GM19463 (cell line): Measurements from ENCODE around the gene CARMIL3.
"Not testable (repeated sequence)": the region's sequence is repeated elsewhere in the genome, so short reads cannot be mapped to it uniquely, and the experiment has no call there.

ENCODE experiments used
- ATAC-seq: cut with Tn5 transposase; IDR thresholded peaks from one replicate; pipeline ENCODE4 v1.9.1; 2021; ENCODE audit warnings: mild to moderate bottlenecking, moderate library complexity; ENCODE audit not compliant: unreplicated experiment

Gene CARMIL3

GRCh38 chr14:24051789-24052655 lies at the start of gene CARMIL3:
TSS of gene CARMIL3 (plus strand) at chr14:24052009. CDS start at chr14:24052154, 145 bp downstream.
- peak; percentile 80 for ATAC-seq

GRCh38 chr14:24006471-24006816 lies 45.4 kb upstream of the CARMIL3 start:
- peak; percentile 23 for ATAC-seq

- peak; percentile 82 for ATAC-seq
Measured at GRCh38 chr14:24006817-24007652, 44.8 kb upstream of the CARMIL3 start.

- ATAC-seq, result no peak
Measured at GRCh38 chr14:24011051-24011450, 40.8 kb upstream of the CARMIL3 start.

- not testable (repeated sequence) for ATAC-seq
Measured at GRCh38 chr14:24012726-24013273, 39.0 kb upstream of the CARMIL3 start.

GRCh38 chr14:24013654-24014514 lies 37.9 kb upstream of the CARMIL3 start:
- no peak for ATAC-seq

- ATAC-seq, result not testable (repeated sequence)
Measured at GRCh38 chr14:24015745-24016144, 36.1 kb upstream of the CARMIL3 start.

GRCh38 chr14:24018978-24019377 lies 32.8 kb upstream of the CARMIL3 start:
- not testable (repeated sequence) for ATAC-seq

GRCh38 chr14:24019944-24020343 lies 31.9 kb upstream of the CARMIL3 start:
- not testable (repeated sequence) for ATAC-seq

GRCh38 chr14:24020520-24020919 lies 31.3 kb upstream of the CARMIL3 start:
- not testable (repeated sequence) for ATAC-seq

- ATAC-seq, result not testable (repeated sequence)
Measured at GRCh38 chr14:24024939-24025418, 26.8 kb upstream of the CARMIL3 start.

GRCh38 chr14:24029687-24030086 lies 22.1 kb upstream of the CARMIL3 start:
- ATAC-seq, result not testable (repeated sequence)

GRCh38 chr14:24031331-24031730 lies 20.5 kb upstream of the CARMIL3 start:
- ATAC-seq, result not testable (repeated sequence)

GRCh38 chr14:24032727-24033418 lies 18.9 kb upstream of the CARMIL3 start:
- ATAC-seq, result no peak

- peak; percentile 18 for ATAC-seq
Measured at GRCh38 chr14:24035769-24036168, 16.0 kb upstream of the CARMIL3 start.

- ATAC-seq, result peak; percentile 85
Measured at GRCh38 chr14:24036169-24036962, 15.4 kb upstream of the CARMIL3 start.

- ATAC-seq, result not testable (repeated sequence)
Measured at GRCh38 chr14:24036963-24037657, 14.7 kb upstream of the CARMIL3 start.

- no peak for ATAC-seq
Measured at GRCh38 chr14:24037658-24038037, 14.2 kb upstream of the CARMIL3 start.
